DMS114 treated with DMSO at 0.1 percent for 48 hours (cell line): ENCODE data around the gene EML4.

Experiments used
- DNase-seq: peaks from one replicate; lab custom pipeline; 2025; ENCODE audit not compliant: unreplicated experiment; lab: John Stamatoyannopoulos, UW

Gene EML4

GRCh38 chr2:42223067-42223854 is 54.1 kb downstream of the EML4 start:
- no peak for DNase-seq

GRCh38 chr2:42223855-42224268 is 54.7 kb downstream of the EML4 start:
- DNase-seq, result no peak

- no peak for DNase-seq
These were observed 55.4 kb downstream of the EML4 start for GRCh38 chr2:42224422-42225067.

GRCh38 chr2:42225573-42225972 is 56.4 kb downstream of the EML4 start:
- no peak for DNase-seq

GRCh38 chr2:42227491-42227890 is 58.3 kb downstream of the EML4 start:
- no peak for DNase-seq

GRCh38 chr2:42228101-42228500 is 58.9 kb downstream of the EML4 start:
- DNase-seq, result no peak

- no peak for DNase-seq
These were observed 60.8 kb downstream of the EML4 start for GRCh38 chr2:42229949-42230348.

- DNase-seq, result no peak
These were observed 61.7 kb downstream of the EML4 start for GRCh38 chr2:42230891-42231290.

GRCh38 chr2:42232024-42232423 is 62.9 kb downstream of the EML4 start:
- no peak for DNase-seq

GRCh38 chr2:42233976-42234441 is 64.9 kb downstream of the EML4 start:
- no peak for DNase-seq

GRCh38 chr2:42236911-42237310 is 67.8 kb downstream of the EML4 start:
- DNase-seq, result no peak

GRCh38 chr2:42238644-42239288 is 69.6 kb downstream of the EML4 start:
- DNase-seq, result no peak

GRCh38 chr2:42239289-42239661 is 70.1 kb downstream of the EML4 start:
- DNase-seq, result no peak

GRCh38 chr2:42239811-42240210 is 70.7 kb downstream of the EML4 start:
- no peak for DNase-seq

GRCh38 chr2:42241517-42241916 is 72.4 kb downstream of the EML4 start:
- DNase-seq, result no peak

GRCh38 chr2:42243297-42243696 is 74.1 kb downstream of the EML4 start:
- DNase-seq, result no peak

GRCh38 chr2:42244520-42244919 is 75.4 kb downstream of the EML4 start:
- no peak for DNase-seq

- DNase-seq, result no peak
These were observed 76.2 kb downstream of the EML4 start for GRCh38 chr2:42245396-42245795.

GRCh38 chr2:42246562-42246961 is 77.4 kb downstream of the EML4 start:
- DNase-seq, result no peak

GRCh38 chr2:42248846-42249245 is 79.7 kb downstream of the EML4 start:
- DNase-seq, result no peak

- no peak for DNase-seq
These were observed 80.1 kb downstream of the EML4 start for GRCh38 chr2:42249284-42249683.

- DNase-seq, result no peak
These were observed 80.7 kb downstream of the EML4 start for GRCh38 chr2:42249887-42250286.
